ENCODE measurements around the gene IKBKE. TPM values are rescaled to one million over a fixed set of nuclear protein-coding genes. Genes with fewer than 3 reads are reported as not detected.

IKBKE gene
- total RNA-seq, 1 experiment from 2014 or later = 5.1 TPM

DNA sequence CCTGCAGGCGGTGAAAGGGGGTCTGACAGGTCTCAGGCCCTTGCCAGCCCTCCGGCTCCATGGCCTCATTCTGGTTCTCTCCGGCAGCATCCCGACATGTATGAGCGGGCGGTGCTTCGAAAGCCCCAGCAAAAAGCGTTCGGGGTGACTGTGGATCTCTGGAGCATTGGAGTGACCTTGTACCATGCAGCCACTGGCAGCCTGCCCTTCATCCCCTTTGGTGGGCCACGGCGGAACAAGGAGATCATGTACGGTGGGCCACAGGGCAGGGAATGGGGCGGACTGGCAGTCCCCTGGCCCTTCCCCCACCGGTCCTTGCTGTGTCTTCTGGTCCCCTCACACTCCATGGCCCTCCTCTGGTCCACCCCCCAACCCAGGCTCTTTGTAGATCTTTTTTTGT is 6.3 kb downstream of the IKBKE start:
- H3K4me2 ChIP-seq (ENCODE audit: low read length) = no peak overlapping the region
- intact Hi-C loops (cut with micrococcal nuclease) = loop anchor here (5.0 kb wide), 2 partner anchors 436 to 506 kb away; no protein-coding TSS in a partner anchor
- H4K20me1 ChIP-seq (ENCODE audit: insufficient read depth) = no peaks in the 10 kb centered on the region
- no peaks in the 10 kb centered on the region for H3K9me2 ChIP-seq (ENCODE audit: insufficient read depth)
- H3K27me3 ChIP-seq (ENCODE audit: insufficient read depth, low read length) = no peaks in the 10 kb centered on the region
- no peak for DNase-seq (ENCODE audit: low read depth, low spot score)
- H3K9me3 ChIP-seq (ENCODE audit: control insufficient read depth in 1 of 2, insufficient read depth in 1 of 2, low read depth in 1 of 2, low read length in 2 of 2) = no peaks in the 10 kb centered on the region
- ChIA-PET CTCF (no interaction called here), RAD21 (ENCODE audit: low non-redundant PET in 1 of 2, low total read pairs in 2 of 2, uncharacterized antibody in 2 of 2, unreplicated experiment in 2 of 2) (no interaction called here), POLR2A (no interaction called here)
- H3K9ac ChIP-seq (ENCODE audit: low read length) = no peak overlapping the region
- H3K4me3 ChIP-seq (replicated peaks in 1 of 2; ENCODE audit: low read depth in 1 of 2, low read length in 2 of 2) = no peak overlapping the region
- BruUV-seq (replicated peaks) = no TSS peak
- H3K4me1 ChIP-seq (ENCODE audit: control insufficient read depth in 1 of 2, insufficient read depth in 2 of 2, low read length in 2 of 2) = peaks cover 1 to 11% of the 10 kb centered on the region in 2 experiments; a peak in 3 of 4 replicates
- TF ChIP-seq, protein P1, sequence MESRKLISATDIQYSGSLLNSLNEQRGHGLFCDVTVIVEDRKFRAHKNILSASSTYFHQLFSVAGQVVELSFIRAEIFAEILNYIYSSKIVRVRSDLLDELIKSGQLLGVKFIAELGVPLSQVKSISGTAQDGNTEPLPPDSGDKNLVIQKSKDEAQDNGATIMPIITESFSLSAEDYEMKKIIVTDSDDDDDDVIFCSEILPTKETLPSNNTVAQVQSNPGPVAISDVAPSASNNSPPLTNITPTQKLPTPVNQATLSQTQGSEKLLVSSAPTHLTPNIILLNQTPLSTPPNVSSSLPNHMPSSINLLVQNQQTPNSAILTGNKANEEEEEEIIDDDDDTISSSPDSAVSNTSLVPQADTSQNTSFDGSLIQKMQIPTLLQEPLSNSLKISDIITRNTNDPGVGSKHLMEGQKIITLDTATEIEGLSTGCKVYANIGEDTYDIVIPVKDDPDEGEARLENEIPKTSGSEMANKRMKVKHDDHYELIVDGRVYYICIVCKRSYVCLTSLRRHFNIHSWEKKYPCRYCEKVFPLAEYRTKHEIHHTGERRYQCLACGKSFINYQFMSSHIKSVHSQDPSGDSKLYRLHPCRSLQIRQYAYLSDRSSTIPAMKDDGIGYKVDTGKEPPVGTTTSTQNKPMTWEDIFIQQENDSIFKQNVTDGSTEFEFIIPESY (IDR thresholded peaks at IDR 0.05; ENCODE audit: extremely low read depth, insufficient replicate concordance, low read length) = no peak
- no peak for TF ChIP-seq ZNF274 (IDR thresholded peaks at IDR 0.05; ENCODE audit: low read depth, low read length)
- TF ChIP-seq YY1 (IDR thresholded peaks at IDR 0.05; ENCODE audit: extremely low read depth, insufficient replicate concordance, low read depth, low read length) = no peak
- no peak overlapping the region for H2AFZ ChIP-seq (ENCODE audit: low read depth, low read length, poor library complexity, severe bottlenecking)
- no peak overlapping the region for H3K27ac ChIP-seq (ENCODE audit: low read depth, low read length)
- ATAC-seq = no peak
- H3K79me2 ChIP-seq (ENCODE audit: insufficient read depth, low read length) = no peaks in the 10 kb centered on the region
- no peaks in the 10 kb centered on the region for H3K36me3 ChIP-seq (ENCODE audit: control insufficient read depth in 1 of 2, insufficient read depth in 2 of 2, low read length in 2 of 2)

GRCh38 chr1:206477110-206477509 is 6.8 kb downstream of the IKBKE start:
- TF ChIP-seq SP1 (IDR thresholded peaks at IDR 0.05; ENCODE audit: low read depth) = no peak
- no peak for TF ChIP-seq ELF1 (IDR thresholded peaks at IDR 0.05; ENCODE audit: borderline replicate concordance, low read depth)
- no peak for TF ChIP-seq TCF7L2 (IDR thresholded peaks at IDR 0.05; ENCODE audit: borderline replicate concordance, extremely low read depth, insufficient read depth, insufficient read length)
- TF ChIP-seq, protein P2, sequence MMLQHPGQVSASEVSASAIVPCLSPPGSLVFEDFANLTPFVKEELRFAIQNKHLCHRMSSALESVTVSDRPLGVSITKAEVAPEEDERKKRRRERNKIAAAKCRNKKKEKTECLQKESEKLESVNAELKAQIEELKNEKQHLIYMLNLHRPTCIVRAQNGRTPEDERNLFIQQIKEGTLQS (IDR thresholded peaks at IDR 0.05) = no peak
- no peak for TF ChIP-seq ZNF274 (IDR thresholded peaks at IDR 0.05; ENCODE audit: low read depth, low read length)
- no peak for TF ChIP-seq POLR2AphosphoS5 (IDR thresholded peaks at IDR 0.05; ENCODE audit: low read depth, low read length)
- TF ChIP-seq, protein P1 (IDR thresholded peaks at IDR 0.05; ENCODE audit: extremely low read depth, insufficient replicate concordance, low read length) = no peak
- no peak for TF ChIP-seq YY1 (IDR thresholded peaks at IDR 0.05; ENCODE audit: extremely low read depth, insufficient replicate concordance, low read depth, low read length)
- TF ChIP-seq EZH2 (IDR thresholded peaks at IDR 0.05) = no peak
- H3K9me3 ChIP-seq (ENCODE audit: control insufficient read depth in 1 of 2, insufficient read depth in 1 of 2, low read depth in 1 of 2, low read length in 2 of 2) = no peaks in the 10 kb centered on the region
- RAD21 ChIA-PET (ENCODE audit: low non-redundant PET in 1 of 2, low total read pairs in 2 of 2, uncharacterized antibody in 2 of 2, unreplicated experiment in 2 of 2) = no interaction called here
- H3K4me3 ChIP-seq (replicated peaks in 1 of 2; ENCODE audit: low read depth in 1 of 2, low read length in 2 of 2) = no peak overlapping the region
- no peaks in the 10 kb centered on the region for H4K20me1 ChIP-seq (ENCODE audit: insufficient read depth)
- no peaks in the 10 kb centered on the region for H3K79me2 ChIP-seq (ENCODE audit: insufficient read depth, low read length)
- no peaks in the 10 kb centered on the region for H3K27me3 ChIP-seq (ENCODE audit: insufficient read depth, low read length)
- no peak overlapping the region for H3K4me2 ChIP-seq (ENCODE audit: low read length)
- POLR2A ChIA-PET = no interaction called here
- H3K9me2 ChIP-seq (ENCODE audit: insufficient read depth) = no peaks in the 10 kb centered on the region
- H3K4me1 ChIP-seq (ENCODE audit: control insufficient read depth in 1 of 2, insufficient read depth in 2 of 2, low read length in 2 of 2) = peaks cover 0 to 7% of the 10 kb centered on the region in 2 experiments; a peak in 1 of 4 replicates
- no TSS peak for BruUV-seq (replicated peaks)
- no peak overlapping the region for H3K9ac ChIP-seq (ENCODE audit: low read length)
- H3K36me3 ChIP-seq (ENCODE audit: control insufficient read depth in 1 of 2, insufficient read depth in 2 of 2, low read length in 2 of 2) = no peaks in the 10 kb centered on the region
- ATAC-seq = no peak
- CTCF ChIA-PET = no interaction called here
- intact Hi-C loops (cut with micrococcal nuclease) = loop anchor here (5.0 kb wide), 2 partner anchors 435 to 505 kb away; no protein-coding TSS in a partner anchor
- H3K27ac ChIP-seq (ENCODE audit: low read depth, low read length) = no peak overlapping the region
- no peak overlapping the region for H2AFZ ChIP-seq (ENCODE audit: low read depth, low read length, poor library complexity, severe bottlenecking)
- no peak for DNase-seq (ENCODE audit: low read depth, low spot score)
